GM21723 (cell line): ENCODE results near the gene MAST2.
"Not testable (repeated sequence)": the region's sequence is repeated elsewhere in the genome, so short reads cannot be mapped to it uniquely, and the experiment has no call there.

ENCODE experiments used
- ATAC-seq: cut with Tn5 transposase; IDR thresholded peaks from one replicate; pipeline ENCODE4 v1.9.1; 2021; ENCODE audit warnings: mild to moderate bottlenecking, moderate library complexity; ENCODE audit not compliant: unreplicated experiment

Gene MAST2

DNA sequence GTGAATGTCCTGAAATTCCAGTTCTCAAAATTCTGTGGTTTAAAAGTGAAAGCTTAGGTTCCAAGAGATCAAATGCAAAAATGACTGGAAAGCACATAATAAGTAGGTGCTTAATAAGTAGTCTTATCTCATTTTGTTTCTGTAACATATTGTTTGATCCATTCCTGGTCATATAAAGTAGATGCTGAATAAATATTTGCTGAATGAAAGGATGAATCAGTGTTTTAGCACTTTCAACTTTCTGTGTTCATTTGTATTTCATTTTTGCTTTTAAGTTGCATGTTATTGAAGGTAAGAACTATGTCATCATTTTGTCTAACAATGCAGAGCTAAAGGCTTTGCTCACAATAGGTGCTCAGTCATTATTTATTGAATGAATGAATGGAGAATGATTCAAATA is 6.3 kb downstream of the MAST2 start:
- no peak for ATAC-seq

DNA sequence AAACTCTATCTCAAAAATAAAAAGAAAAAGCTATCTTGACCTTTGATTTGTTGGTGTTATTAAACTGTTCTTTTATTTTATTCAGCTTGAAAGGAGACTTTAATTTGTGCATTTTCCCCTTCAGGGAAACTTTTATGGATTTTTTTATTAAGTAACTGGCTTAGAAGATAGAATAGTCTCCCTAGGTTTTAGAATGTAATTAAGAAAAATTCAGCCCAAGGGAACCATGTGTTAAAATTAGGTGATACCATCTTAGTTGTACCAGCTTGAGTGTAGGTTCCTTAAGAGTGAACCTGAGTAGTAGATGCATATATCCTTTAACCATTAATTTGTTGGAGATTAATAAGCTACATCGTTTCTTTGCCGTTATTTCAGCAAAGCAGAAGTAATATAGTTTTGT is 11.4 kb downstream of the MAST2 start:
- no peak for ATAC-seq

DNA sequence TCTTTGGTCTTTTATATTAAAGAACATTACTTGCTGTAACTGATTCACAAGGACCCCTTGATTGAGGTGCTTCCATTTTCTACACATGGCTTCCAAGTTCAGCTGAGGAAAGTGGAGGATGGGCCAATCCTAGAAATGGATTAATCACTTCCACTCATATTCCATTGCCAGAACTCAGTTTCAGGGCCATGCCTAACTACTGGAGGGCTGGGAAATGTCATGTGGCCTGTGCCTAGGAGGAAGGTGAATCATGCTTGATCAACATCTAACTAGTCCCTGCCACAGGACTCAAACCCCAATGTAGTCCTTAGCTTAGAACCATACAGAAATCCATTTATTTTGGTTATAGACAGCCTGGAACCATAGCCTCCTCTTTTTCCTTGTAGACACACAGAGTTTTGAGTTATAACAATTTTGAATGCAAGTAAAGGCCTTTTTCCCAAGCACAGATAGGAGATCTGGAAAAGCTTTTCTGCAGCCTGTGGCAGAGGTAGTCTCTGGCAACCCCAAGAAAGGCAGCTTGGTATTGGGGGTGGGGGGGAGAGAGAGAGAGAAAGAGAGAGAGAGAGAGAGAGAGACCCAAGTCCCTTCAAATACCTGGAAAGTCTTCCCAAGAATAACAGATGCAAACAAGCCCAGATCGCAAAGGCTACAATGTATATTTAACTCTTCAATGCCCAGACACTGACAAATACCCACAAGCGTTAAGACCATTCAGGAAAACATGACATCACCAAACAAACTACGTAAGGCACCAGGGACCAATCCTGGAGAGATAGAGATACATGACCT is 12.5 kb downstream of the MAST2 start:
- ATAC-seq: no peak

DNA sequence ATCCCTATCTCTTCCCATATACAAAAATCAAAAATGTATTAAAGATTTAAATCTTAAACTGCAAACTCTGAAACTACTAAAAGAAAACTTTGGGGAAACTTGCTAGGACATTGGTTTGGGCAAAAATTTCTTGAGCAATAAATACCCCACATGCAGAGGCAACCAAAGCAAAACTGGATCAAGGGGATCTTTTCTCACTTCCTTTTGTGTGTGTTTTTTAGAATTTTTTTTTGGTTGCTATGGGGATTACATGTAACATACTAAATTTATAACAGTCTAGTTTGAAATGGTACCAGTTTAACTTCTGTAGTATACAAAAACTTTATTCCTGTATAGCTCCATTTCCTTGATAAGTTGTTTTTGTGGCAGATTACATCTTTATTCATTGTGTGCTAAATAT is 16.8 kb downstream of the MAST2 start:
- no peak for ATAC-seq

DNA sequence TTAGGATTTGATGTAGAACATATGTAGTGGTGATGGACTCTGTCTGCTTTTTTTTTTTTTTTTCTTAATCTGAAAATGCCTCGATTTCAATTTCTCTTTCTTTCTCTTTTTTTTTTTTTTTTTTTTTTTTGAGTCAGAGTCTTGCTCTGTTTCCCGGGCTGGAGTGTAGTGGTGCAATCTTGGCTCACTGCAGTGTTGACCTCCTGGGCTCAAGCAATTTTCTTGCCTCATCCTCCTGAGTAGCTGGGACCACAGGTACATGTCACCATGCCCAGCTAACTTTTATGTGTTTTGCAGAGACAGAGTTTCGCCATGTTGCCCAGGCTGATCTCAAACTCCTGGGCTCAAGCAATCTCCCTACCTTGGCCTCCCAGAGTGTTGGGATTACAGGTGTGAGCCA is 17.4 kb downstream of the MAST2 start:
- no peak for ATAC-seq

DNA sequence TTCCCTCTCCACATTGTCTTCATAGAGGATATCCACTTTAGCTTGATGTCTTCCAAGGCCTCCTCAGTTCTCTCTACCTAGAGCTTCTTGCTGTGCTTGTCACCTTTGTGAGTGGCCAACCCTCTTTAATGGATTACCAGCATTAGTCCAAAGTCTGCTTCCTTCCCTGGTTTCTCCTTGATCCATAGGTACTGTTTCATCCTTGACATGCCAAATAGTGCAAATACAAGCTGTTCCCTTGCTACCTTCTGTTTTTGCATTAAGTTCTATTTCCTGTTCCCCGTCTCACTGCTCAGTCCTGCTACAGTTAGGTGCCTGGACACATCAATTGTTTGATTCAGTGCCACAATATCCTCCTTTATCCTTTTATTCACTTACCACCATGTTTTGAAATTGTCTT is 19.2 kb downstream of the MAST2 start:
- ATAC-seq: no peak

DNA sequence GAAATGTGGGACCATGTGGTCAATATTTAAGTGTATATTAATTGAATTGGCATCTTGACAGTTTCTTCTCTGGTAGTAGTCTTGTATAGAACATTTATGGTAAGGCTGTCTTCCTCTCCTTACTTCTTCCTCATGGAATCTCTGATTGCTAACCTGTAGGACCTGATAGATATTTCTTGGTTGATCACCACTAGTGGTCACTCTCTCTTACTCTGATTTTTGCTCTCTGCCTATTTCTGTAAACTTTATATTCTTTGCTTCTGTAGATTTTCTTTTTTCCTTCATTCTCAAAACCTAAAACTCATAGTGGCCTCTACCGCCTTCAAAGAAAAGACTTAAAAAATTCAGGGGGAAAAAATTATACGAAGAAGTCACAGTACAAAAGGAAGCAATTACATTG is 21.2 kb downstream of the MAST2 start:
- no peak for ATAC-seq

DNA sequence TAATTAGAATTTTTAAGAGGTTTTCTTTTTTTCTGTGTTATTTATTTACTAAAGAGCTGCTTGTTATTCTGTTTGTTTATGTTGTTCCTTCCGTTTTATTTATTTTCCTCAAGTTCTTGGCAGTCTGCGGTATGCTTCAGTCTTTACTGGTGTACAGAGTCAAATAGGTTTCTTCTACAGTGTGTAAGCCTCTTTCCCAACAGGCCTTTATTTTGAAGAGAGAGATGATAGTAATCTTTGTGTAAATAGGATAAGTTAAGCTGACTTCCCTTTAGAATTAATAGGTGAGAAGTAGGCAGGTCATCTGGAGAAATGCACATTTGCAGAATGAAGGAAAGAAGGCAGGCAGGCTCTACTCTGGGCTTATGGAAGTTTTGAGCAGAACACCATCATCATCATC is 23.8 kb downstream of the MAST2 start:
- no peak for ATAC-seq

DNA sequence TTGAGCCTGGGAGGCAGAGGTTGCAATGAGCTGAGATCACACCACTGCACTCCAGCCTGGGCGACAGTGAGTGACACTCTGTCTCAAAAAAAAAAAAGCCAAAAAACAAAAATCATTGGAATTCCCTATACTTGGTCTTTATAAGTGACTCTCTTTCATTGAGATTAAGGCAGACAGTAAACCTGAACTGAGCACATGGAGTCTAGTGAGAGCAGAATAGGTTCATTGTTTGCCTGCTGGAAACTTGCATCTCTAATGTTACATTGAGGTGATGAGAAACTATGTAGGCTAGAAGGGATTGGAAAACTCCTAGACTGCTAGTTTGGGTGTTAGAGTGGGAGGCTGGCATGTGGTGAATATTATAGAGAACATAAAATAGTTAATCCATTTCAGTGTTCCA is 25.4 kb downstream of the MAST2 start:
- no peak for ATAC-seq

DNA sequence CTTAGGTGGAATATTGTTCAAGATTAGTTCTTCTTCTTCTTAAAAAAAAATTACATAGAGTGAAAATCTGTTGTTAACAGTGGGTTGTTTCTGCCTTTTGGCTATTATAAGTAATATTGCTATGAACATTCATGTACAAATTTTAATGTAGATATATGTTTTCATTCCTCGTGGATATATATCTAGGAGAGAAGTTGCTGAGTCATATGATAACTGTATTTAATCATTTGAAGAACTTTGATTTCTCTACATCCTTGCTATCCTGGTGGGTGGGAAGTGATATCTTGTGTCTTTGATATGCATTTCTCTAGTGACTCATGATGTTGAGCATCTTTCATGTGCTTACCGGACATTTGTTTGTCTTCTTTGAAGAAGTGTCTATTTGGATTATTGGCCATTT is 29.9 kb downstream of the MAST2 start:
- no peak for ATAC-seq

DNA sequence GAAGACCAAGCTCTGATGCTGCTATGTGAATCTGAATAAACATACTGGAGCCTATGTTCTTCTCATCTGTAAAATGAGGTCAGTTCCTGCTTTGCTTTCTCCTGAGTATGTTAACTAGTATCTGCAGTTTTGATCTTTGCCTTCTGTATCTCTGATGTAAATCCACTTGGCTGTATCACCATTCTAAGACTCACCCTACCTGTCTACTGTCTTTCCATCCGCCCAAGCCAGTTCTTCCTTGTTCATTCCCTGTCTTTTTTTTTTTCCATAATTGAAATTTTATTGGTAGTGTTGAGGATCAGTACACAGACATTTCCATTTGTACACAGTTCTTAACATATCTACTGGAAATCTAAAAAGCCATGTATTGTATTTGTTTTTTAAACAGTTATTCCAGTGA is 31.3 kb downstream of the MAST2 start:
- ATAC-seq: no peak

DNA sequence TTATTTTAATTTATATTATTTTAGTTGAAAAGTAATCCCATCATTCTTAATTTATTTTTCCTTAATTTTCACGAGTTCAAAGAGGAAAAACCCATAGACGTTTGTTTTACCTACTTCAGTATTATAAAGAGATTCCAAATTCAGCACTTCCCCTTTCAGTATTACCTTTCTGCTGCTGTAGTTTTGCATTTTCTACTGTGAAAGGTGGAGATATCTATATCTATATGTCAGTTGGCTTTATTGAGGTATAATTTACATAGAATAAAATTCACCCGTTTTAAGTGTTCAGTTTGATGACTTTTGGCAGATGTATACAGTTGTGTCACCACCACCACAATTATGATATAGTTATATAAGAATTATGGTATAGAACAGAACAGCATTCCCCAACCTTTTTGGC is 33.0 kb downstream of the MAST2 start:
- ATAC-seq: no peak

DNA sequence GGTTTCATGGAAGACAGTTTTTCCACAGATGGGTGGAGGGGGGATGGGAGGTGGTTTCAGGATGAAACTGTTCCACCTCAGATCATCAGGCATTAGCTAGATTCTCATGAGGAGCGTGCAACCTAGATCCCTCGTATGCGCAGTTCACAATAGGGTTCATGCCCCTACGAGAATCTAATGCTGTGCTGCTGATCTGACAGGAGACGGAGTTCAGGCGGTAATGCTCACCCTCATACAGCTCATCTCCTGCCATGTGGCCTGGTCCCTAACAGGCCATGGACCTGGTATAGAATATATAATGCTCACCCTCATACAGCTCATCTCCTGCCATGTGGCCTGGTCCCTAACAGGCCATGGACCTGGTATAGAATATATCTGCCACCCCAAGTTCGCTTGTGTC is 33.4 kb downstream of the MAST2 start:
- ATAC-seq: not testable (repeated sequence)

DNA sequence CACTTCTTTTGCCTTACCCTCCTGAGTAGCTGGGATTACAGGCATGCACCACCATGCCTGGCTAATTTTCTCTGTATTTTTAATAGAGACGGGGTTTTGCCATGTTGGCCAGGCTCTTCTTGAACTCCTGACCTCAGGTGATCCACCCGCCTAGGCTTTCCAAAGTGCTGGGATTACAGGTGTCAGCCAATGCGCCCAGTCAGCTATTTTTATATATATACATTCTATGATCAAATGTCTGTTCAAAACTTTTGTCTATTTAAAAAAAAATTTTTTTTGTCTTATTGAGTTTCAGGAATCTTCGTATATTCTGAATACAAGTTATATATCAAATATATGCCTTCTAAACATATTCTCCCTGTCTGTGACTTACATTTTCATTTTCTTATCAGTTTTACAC is 34.9 kb downstream of the MAST2 start:
- ATAC-seq: not testable (repeated sequence)

DNA sequence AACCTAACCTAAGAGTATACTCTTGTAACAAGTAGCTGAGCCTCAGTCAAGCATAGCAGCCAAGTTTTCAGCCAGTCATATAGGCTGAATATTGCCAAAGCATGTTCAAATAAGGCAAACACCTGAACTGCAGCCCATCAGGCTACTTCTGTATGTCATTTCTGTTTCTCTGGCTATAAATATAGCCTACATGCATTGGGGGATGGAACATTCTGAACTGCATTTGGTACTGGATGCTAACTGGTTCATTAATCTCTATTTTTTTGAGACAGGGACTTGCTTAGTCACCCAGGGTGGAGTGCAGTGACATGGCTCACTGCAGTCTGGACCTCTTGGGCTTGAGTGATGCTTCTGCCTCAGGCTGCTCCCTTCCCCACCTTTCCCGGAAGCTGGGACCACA is 37.3 kb downstream of the MAST2 start:
- peak; percentile 51 for ATAC-seq

DNA sequence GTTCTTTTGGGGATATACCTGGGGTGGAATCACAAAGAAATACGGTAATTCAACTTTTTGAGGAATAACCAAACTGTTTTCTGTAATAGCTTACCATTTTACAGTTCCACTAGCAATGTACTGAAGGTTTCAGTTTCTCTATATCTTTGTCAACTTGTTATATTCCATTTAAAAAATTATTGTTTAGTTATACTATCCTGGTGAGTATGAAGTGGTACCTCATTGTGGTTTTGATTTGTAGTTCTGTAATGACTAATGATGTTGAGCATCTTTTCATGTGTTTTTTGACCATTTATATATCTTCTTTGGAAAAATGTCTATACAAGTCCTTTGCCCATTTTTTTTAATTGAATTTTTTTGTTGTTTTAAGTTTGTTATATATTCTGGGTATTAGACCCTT is 39.4 kb downstream of the MAST2 start:
- no peak for ATAC-seq

DNA sequence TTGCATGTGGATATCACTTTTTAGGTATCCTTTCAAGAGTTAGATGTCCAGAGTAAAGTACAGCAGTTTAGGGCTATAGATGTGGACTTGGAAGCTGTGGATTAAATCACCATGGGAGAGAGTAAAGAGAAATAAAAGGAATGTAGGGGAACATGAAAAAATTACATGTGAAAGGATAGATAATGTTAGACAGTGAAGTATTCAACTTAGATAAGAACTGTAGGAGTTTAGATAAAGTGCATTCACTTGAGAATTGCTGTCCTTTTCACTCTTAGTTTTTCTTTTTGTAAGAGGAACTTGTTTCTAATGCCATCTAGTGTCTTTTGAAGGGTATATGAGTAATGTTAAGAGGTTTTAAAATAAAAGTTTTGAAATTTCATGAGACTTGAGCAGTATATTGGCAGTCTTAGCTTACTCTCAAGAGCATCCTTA is 40.1 kb downstream of the MAST2 start:
- peak; percentile 46 for ATAC-seq

DNA sequence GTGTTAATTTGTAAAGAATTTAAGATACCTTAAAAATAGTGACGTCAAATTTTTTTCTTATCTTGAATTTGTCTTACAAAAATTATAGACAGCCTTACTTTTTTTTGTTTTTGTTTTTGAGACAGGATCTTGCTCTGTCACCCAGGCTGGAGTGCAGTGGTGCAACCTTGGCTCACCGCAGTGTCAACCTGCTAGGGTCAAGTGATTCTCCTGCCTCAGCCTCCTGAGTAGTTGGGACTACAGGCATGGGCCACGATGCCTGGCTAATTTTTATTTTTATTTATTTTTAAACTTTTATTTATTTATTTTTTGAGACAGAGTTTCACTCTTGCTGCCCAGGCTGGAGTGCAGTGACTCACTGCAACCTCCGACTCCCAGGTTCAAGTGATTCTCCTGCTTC is 40.6 kb downstream of the MAST2 start:
- ATAC-seq: not testable (repeated sequence)

DNA sequence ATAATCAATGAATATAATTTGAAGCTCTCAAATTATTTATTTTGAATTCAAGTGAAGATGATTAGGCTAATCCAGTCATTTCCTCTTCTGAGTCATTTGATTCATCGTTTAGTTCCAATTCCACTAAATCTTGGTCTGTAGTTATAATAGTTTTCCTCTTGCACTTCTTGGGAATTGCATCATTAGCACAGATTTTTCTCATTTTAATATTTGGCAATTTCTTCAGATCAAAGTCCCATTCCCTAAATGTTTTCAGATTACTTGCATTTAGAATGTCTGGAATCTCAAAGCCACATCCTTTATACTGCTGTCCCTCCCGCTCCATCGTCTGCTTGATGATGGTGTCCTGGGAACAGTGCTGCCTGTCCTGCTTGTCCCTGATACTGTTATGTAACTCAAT is 43.5 kb downstream of the MAST2 start:
- no peak for ATAC-seq

DNA sequence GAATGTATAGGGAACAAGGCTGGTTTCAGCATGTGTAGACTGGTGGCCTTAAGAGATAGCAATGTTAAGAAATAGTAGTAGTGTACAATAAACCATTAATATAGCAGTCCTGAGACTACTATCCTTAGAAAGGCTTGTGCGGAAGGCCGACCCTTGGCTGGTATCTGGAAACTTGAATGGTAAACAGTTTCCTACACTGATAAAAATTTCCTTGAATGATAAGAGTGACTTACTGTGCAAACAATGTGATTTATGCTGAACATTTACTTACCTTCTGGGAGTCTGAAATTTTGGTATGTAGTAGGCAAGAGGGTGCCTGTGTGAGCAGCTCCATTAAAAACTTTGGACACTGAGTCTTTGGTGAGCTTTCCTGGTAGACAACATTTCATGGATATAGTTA is 44.7 kb downstream of the MAST2 start:
- no peak for ATAC-seq

DNA sequence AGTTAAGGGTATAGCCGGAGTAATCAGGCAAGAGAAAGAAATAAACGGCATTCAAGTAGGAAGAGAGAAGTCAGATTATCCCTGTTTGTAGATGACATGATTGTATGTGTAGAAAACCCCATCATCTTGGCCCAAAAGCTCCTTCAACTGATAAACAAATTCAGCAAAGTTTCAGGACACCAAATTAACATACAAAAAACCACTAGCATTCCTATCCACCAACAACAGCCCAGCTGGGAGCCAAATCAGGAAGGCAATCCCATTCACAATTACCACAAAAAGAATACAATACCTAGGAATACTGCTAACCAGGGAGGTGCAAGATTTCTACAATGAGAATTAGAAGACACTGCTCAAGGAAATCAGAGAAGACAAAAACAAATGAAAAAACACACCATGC is 45.3 kb downstream of the MAST2 start:
- no peak for ATAC-seq

DNA sequence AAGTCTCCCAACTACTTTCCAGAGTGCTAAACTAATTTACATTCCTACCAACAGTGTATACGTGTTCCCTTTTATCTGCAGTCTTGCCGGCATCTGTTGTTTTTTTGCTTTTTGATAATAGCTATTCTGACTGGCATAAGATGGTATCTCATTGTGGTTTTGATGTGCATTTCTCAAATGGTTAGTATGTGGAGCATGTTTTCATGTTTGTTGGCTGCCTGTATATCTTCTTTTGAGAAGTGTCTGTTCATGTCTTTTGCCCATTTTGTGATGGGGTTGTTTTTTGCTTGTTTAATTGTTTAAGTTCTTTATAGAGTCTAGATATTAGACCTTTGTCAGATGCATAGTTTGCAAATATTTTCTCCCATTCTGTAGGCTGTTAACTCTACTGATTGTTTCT is 46.6 kb downstream of the MAST2 start:
- ATAC-seq: no peak

DNA sequence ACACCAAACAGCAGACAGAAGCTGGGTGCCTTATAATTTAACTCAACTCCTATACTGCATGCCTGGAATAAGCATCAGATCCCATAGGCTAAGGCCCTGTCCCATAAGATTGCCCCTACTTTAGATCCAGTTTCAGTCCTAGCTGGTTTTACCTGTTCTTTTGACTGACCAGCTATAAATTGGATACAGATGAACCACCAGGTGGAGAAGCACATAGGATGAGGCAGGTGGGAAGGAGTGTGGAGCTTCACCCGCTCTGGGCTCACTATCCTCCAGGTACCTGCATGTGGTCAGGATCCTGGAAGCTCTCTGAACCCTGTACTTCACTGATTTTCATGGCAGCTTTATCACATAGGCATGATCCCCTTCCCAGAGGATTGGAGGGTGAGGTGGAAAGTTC is 51.3 kb downstream of the MAST2 start:
- ATAC-seq: no peak
